WTC11 (cell line): ENCODE results near the gene CMBL.

ENCODE experiments used
- CTCF ChIP-seq: fragments of 200-600 bp; IDR thresholded peaks from 2 replicates; pipeline ENCODE4 v1.8.0; 2022; ENCODE audit warnings: antibody characterized with exemption
- E2F5 ChIP-seq: sonication (generic); formaldehyde crosslinking; IDR thresholded peaks from 2 replicates; pipeline ENCODE4 v1.8.1; 2022; ENCODE audit warnings: mild to moderate bottlenecking, moderate library complexity, missing genetic modification reagents
- IRF1 ChIP-seq: sonication (generic); formaldehyde crosslinking; IDR thresholded peaks from 2 replicates; pipeline ENCODE4 v1.8.0; 2023; ENCODE audit warnings: missing genetic modification reagents
- TEAD4 ChIP-seq: sonication (generic); formaldehyde crosslinking; IDR thresholded peaks from 2 replicates; pipeline ENCODE4 v1.8.0; 2022; ENCODE audit warnings: mild to moderate bottlenecking, missing genetic modification reagents
- ZBTB43 ChIP-seq: sonication (generic); formaldehyde crosslinking; IDR thresholded peaks from 2 replicates; pipeline ENCODE4 v1.8.1; 2023; ENCODE audit warnings: mild to moderate bottlenecking, missing genetic modification reagents

- TF ChIP-seq IRF1 (CRISPR knock-in tag) (no peak), CTCF (no peak), TEAD4 (CRISPR knock-in tag) (no peak), E2F5 (CRISPR knock-in tag) (no peak), ZBTB43 (CRISPR knock-in tag) (no peak)
Measured at GRCh38 chr5:10328323-10328722, 20.6 kb upstream of the CMBL start.
